Activated CD4-positive, alpha-beta T cell treated with anti-CD3 and anti-CD28 coated beads for 1 hour (primary cell): ENCODE data around the gene ARRB2.
A peak's percentile ranks its signal among the peaks of the same experiment; 100 is the strongest.
"Not testable (repeated sequence)": the region's sequence is repeated elsewhere in the genome, so short reads cannot be mapped to it uniquely, and the experiment has no call there.

Experiments used
- DNase-seq: peaks from one replicate; pipeline ENCODE4 v3.0.0-alpha.2; 2020

The ARRB2 gene

GRCh38 chr17:4703330-4703691, 7.1 kb upstream of the ARRB2 start:
- DNase-seq: no peak

GRCh38 chr17:4704574-4704907, 5.9 kb upstream of the ARRB2 start:
- not testable (repeated sequence) for DNase-seq

GRCh38 chr17:4704991-4705390, 5.4 kb upstream of the ARRB2 start:
- no peak for DNase-seq

- no peak for DNase-seq
Measured at GRCh38 chr17:4706121-4706520, 4.3 kb upstream of the ARRB2 start.

GRCh38 chr17:4708436-4708835, 2.0 kb upstream of the ARRB2 start:
- DNase-seq: no peak

- DNase-seq: peak; percentile 16
Measured at GRCh38 chr17:4710693-4711634, 532 bp downstream of the ARRB2 start.

- no peak for DNase-seq
Measured at GRCh38 chr17:4711661-4712181, 1.3 kb downstream of the ARRB2 start.

- no peak for DNase-seq
Measured at GRCh38 chr17:4712526-4712925, 2.1 kb downstream of the ARRB2 start.

- DNase-seq: not testable (repeated sequence)
Measured at GRCh38 chr17:4714340-4715062, 4.1 kb downstream of the ARRB2 start.

GRCh38 chr17:4715063-4715744, 4.8 kb downstream of the ARRB2 start:
- no peak for DNase-seq

GRCh38 chr17:4716081-4716480, 5.6 kb downstream of the ARRB2 start:
- DNase-seq: no peak

GRCh38 chr17:4717791-4718190, 7.4 kb downstream of the ARRB2 start:
- DNase-seq: no peak

- no peak for DNase-seq
Measured at GRCh38 chr17:4718276-4718675, 7.8 kb downstream of the ARRB2 start.

- no peak for DNase-seq
Measured at GRCh38 chr17:4719146-4719545, 8.7 kb downstream of the ARRB2 start.

GRCh38 chr17:4719684-4720221, 9.3 kb downstream of the ARRB2 start:
- no peak for DNase-seq

- DNase-seq: no peak
Measured at GRCh38 chr17:4720787-4721186, 10.4 kb downstream of the ARRB2 start.

- DNase-seq: no peak
Measured at GRCh38 chr17:4721203-4722135, 11.0 kb downstream of the ARRB2 start.

- DNase-seq: no peak
Measured at GRCh38 chr17:4722678-4723240, 12.3 kb downstream of the ARRB2 start.

- no peak for DNase-seq
Measured at GRCh38 chr17:4724650-4725049, 14.2 kb downstream of the ARRB2 start.

GRCh38 chr17:4725646-4726310, 15.3 kb downstream of the ARRB2 start:
- DNase-seq: no peak

GRCh38 chr17:4728124-4728523, 17.7 kb downstream of the ARRB2 start:
- DNase-seq: no peak
